DMS153 (cell line): ENCODE measurements around the gene SYVN1.
A peak's percentile ranks its signal among the peaks of the same experiment; 100 is the strongest.
"Not testable (repeated sequence)": the region's sequence is repeated elsewhere in the genome, so short reads cannot be mapped to it uniquely, and the experiment has no call there.

Experiments used
- DNase-seq: peaks from one replicate; lab custom pipeline; 2025; lab: John Stamatoyannopoulos, UW

The SYVN1 gene

GRCh38 chr11:65151331-65151899 lies 17.1 kb upstream of the SYVN1 start:
- no peak for DNase-seq

- DNase-seq: peak; percentile 87
Observed at GRCh38 chr11:65150509-65151299, 16.4 kb upstream of the SYVN1 start.

- not testable (repeated sequence) for DNase-seq
Observed at GRCh38 chr11:65150131-65150508, 15.8 kb upstream of the SYVN1 start.

GRCh38 chr11:65148657-65149056 lies 14.3 kb upstream of the SYVN1 start:
- no peak for DNase-seq

GRCh38 chr11:65147352-65148075 lies 13.2 kb upstream of the SYVN1 start:
- DNase-seq: no peak

GRCh38 chr11:65141896-65142494 lies 7.7 kb upstream of the SYVN1 start:
- DNase-seq: no peak

- no peak for DNase-seq
Observed at GRCh38 chr11:65136515-65137096, 2.3 kb upstream of the SYVN1 start.

- no peak for DNase-seq
Observed at GRCh38 chr11:65135633-65136145, 1.4 kb upstream of the SYVN1 start.

- peak; percentile 98 for DNase-seq
Observed at GRCh38 chr11:65134952-65135632, 773 bp upstream of the SYVN1 start.

- no peak for DNase-seq
Observed at GRCh38 chr11:65133724-65134123, 595 bp downstream of the SYVN1 start.

GRCh38 chr11:65132988-65133700 lies 1.2 kb downstream of the SYVN1 start:
- DNase-seq: peak; percentile 6

- no peak for DNase-seq
Observed at GRCh38 chr11:65132238-65132987, 1.9 kb downstream of the SYVN1 start.

- no peak for DNase-seq
Observed at GRCh38 chr11:65131895-65132237, 2.5 kb downstream of the SYVN1 start.

- no peak for DNase-seq
Observed at GRCh38 chr11:65131417-65131776, 2.9 kb downstream of the SYVN1 start.

GRCh38 chr11:65130631-65131416 lies 3.5 kb downstream of the SYVN1 start:
- DNase-seq: no peak

GRCh38 chr11:65129649-65130441 lies 4.5 kb downstream of the SYVN1 start:
- DNase-seq: no peak

- no peak for DNase-seq
Observed at GRCh38 chr11:65128182-65129145, 5.9 kb downstream of the SYVN1 start.
